HepG2 (cell line): ENCODE results near the gene PROK2. TPM values are rescaled to one million over a fixed set of nuclear protein-coding genes. Genes with fewer than 3 reads are reported as not detected.

Source experiments
- ATAC-seq: fragments of 200-7000 bp; cut with Tn5 transposase; 3 replicates; pipeline ENCODE4 v1.9.1; 2020; ENCODE audit warnings: mild to moderate bottlenecking, moderate library complexity
- Bru-seq: library from RNA; stranded (reverse); fragments of 400-500 nt; gene quantifications from one replicate; lab custom pipeline; 2021; lab: Mats Ljungman, UMichigan
- BruChase-seq, 2 experiments: library from RNA; stranded (reverse); fragments of 400-500 nt; gene quantifications; one replicate each; lab custom pipeline; 2021; lab: Mats Ljungman, UMichigan
- BruUV-seq: library from RNA; stranded (reverse); fragments of 400-500 nt; replicated peaks from 2 replicates; lab custom pipeline; 2021; lab: Mats Ljungman, UMichigan
- CTCF ChIA-PET: fragments of 300-600 bp; formaldehyde crosslinking; extraction: SDS; loops from one replicate; lab custom pipeline; 2021; ENCODE audit warnings: low total read pairs, inconsistent platforms, low intra/inter-chr PET ratio; lab: Yijun Ruan, JAX
- POLR2A ChIA-PET: fragments of 350-600 bp; sonication (Branson Sonifier 250); formaldehyde crosslinking; loops from one replicate; lab custom pipeline; 2020; ENCODE audit warnings: antibody characterized with exemption, inconsistent platforms; lab: Yijun Ruan, JAX
- DNase-seq: peaks from one replicate; pipeline ENCODE4 v3.0.0-alpha.2; 2015; ENCODE audit warnings: low spot score
- FAIRE-seq: peaks from 3 replicates; lab custom pipeline; 2011; peaks lifted over from hg19 to GRCh38; lab: Jason Lieb, UNC
- H2AFZ ChIP-seq: one replicate; pipeline ENCODE4 v1.6.1; 2011; ENCODE audit warnings: low read length, inconsistent platforms
- H3K27ac ChIP-seq: fragments of 300-600 bp; 3 replicates; pipeline ENCODE4 v1.8.0; 2011; ENCODE audit warnings: mixed run types, mild to moderate bottlenecking, mixed read lengths, low read length, inconsistent platforms; ENCODE audit not compliant: insufficient read depth; ENCODE audit errors: extremely low read length
- H3K27me3 ChIP-seq, 2 experiments: fragments of 200-600 bp in 1 of 2; 2 replicates in 1 of 2; 3 replicates in 1 of 2; pipeline versions ENCODE4 v1.6.0 to v1.8.0; 2011; ENCODE audit warnings: low read length in 2 of 2, mild to moderate bottlenecking in 2 of 2, moderate library complexity in 2 of 2, inconsistent platforms in 1 of 2; ENCODE audit not compliant: insufficient read depth in 2 of 2, control insufficient read depth in 1 of 2
- H3K36me3 ChIP-seq, 2 experiments: fragments of 200-600 bp in 1 of 2; replicated peaks in 1 of 2; 2 replicates in 1 of 2; 3 replicates in 1 of 2; pipeline versions ENCODE4 v1.5.1 to v1.8.0; 2011; ENCODE audit warnings: low read length in 2 of 2, inconsistent platforms in 1 of 2; ENCODE audit not compliant: insufficient read depth in 2 of 2, control insufficient read depth in 1 of 2
- H3K4me1 ChIP-seq: 2 replicates; pipeline ENCODE4 v1.5.1; 2012; ENCODE audit warnings: low read length, inconsistent platforms; ENCODE audit not compliant: insufficient read depth
- H3K4me2 ChIP-seq: 2 replicates; pipeline ENCODE4 v1.6.0; 2011; ENCODE audit warnings: low read depth, low read length, inconsistent platforms
- H3K4me3 ChIP-seq, 3 experiments: fragments of 200-600 bp in 1 of 3; sonication (generic), shearing (Covaris generic) in 1 of 3; replicated peaks in 1 of 3; 2 replicates each; pipeline ENCODE4 v1.5.1; 2011 to 2016; ENCODE audit warnings: low read length in 3 of 3, inconsistent platforms in 2 of 3, low read depth in 2 of 3, mild to moderate bottlenecking in 2 of 3, control low read depth in 1 of 3, mixed read lengths in 1 of 3; ENCODE audit not compliant: insufficient read depth in 1 of 3
- H3K79me2 ChIP-seq: one replicate; pipeline ENCODE4 v1.6.1; 2011; ENCODE audit warnings: low read length, inconsistent platforms; ENCODE audit not compliant: insufficient read depth
- H3K9ac ChIP-seq: 2 replicates; pipeline ENCODE4 v1.6.0; 2011; ENCODE audit warnings: mild to moderate bottlenecking, low read depth, low read length, inconsistent platforms; ENCODE audit not compliant: insufficient read depth
- H3K9me3 ChIP-seq: 2 replicates; pipeline ENCODE4 v1.5.1; 2012; ENCODE audit warnings: mild to moderate bottlenecking, low read length
- H4K20me1 ChIP-seq: 2 replicates; pipeline ENCODE4 v1.6.0; 2011; ENCODE audit warnings: inconsistent platforms, mild to moderate bottlenecking, low read length, moderate library complexity; ENCODE audit not compliant: insufficient read depth
- ARHGAP35 ChIP-seq: sonication (generic); formaldehyde crosslinking; IDR thresholded peaks from 2 replicates; pipeline ENCODE4 v1.9.0; 2022; ENCODE audit warnings: mild to moderate bottlenecking, inconsistent platforms, moderate library complexity, missing genetic modification reagents, borderline replicate concordance
- ARNT2 ChIP-seq: sonication (generic); formaldehyde crosslinking; IDR thresholded peaks from 2 replicates; pipeline ENCODE4 v1.8.0; 2022; ENCODE audit warnings: mild to moderate bottlenecking, low read depth, missing genetic modification reagents, moderate library complexity
- HNRNPL ChIP-seq: fragments of 200-400 bp; formaldehyde crosslinking; IDR thresholded peaks from 2 replicates; pipeline ENCODE4 v1.6.1; 2017; ENCODE audit warnings: mild to moderate bottlenecking, low read depth, low read length
- HNRNPLL ChIP-seq: fragments of 200-400 bp; formaldehyde crosslinking; IDR thresholded peaks from 2 replicates; pipeline ENCODE4 v1.6.1; 2017; ENCODE audit warnings: mild to moderate bottlenecking, low read depth, low read length; ENCODE audit not compliant: poor library complexity, severe bottlenecking
- HOXA9 ChIP-seq: sonication (generic); formaldehyde crosslinking; IDR thresholded peaks from 2 replicates; pipeline ENCODE4 v1.8.1; 2022; ENCODE audit warnings: missing genetic modification reagents, mild to moderate bottlenecking, moderate library complexity, borderline replicate concordance
- NCOR1 ChIP-seq: fragments of 200-600 bp; sonication (generic); IDR thresholded peaks from 2 replicates; pipeline ENCODE4 v1.7.0; 2017; ENCODE audit warnings: antibody characterized with exemption, low read length, borderline replicate concordance
- PRDM10 ChIP-seq: sonication (generic); formaldehyde crosslinking; IDR thresholded peaks from 2 replicates; pipeline ENCODE4 v1.4.0; 2020; ENCODE audit warnings: low read depth, missing genetic modification reagents
- RFX1 ChIP-seq: fragments of 450-650 bp; IDR thresholded peaks from 2 replicates; pipeline ENCODE4 v1.6.1; 2017
- RFX5 ChIP-seq: IDR thresholded peaks from 2 replicates; pipeline ENCODE4 v1.6.1; 2011; ENCODE audit warnings: low read depth, low read length, improper control_type of control experiment
- TRIM22 ChIP-seq: fragments of 450-650 bp; IDR thresholded peaks from 2 replicates; pipeline ENCODE4 v1.6.1; 2017
- ZMYM3 ChIP-seq: sonication (generic); formaldehyde crosslinking; IDR thresholded peaks from 2 replicates; pipeline ENCODE4 v1.5.1; 2020; ENCODE audit warnings: mild to moderate bottlenecking, missing genetic modification reagents
- ZNF660 ChIP-seq: sonication (generic); formaldehyde crosslinking; IDR thresholded peaks from 2 replicates; pipeline ENCODE4 v1.5.1; 2020; ENCODE audit warnings: mild to moderate bottlenecking, low read depth, missing genetic modification reagents, borderline replicate concordance
- WGBS: methylation state at CpG from one replicate; pipeline ENCODE4 v1.1.6; 2017; ENCODE audit warnings: low lambda C conversion rate; 5-methylcytosine and 5-hydroxymethylcytosine counted together
- in situ Hi-C: cut with HindIII; loops from 2 replicates; pipeline ENCODE4 v1.10.0; 2017; ENCODE audit warnings: low pct_unique_long_range_greater_than_20kb; ENCODE audit not compliant: extremely low pct_ligation_motif_present
- intact Hi-C: fragments of 100-400 bp; cut with micrococcal nuclease; formaldehyde crosslinking; loops from one replicate; pipeline ENCODE4 v1.10.0; 2022; ENCODE audit not compliant: unreplicated experiment
- long read RNA-seq, 2 experiments: library from RNA in 1 of 2; library from polyadenylated mRNA in 1 of 2; stranded (forward) in 1 of 2; unstranded in 1 of 2; transcript quantifications; one replicate each; pipeline ENCODE4 v2.0.0, GENCODE V29; 2019 to 2022
- polyA minus RNA-seq, 3 experiments: library from RNA; depleted of rRNA, polyadenylated mRNA; stranded (reverse); fragments of >200 nt; gene quantifications; 2 replicates each; pipeline ENCODE4 v1.2.3, GENCODE V29; 2011; ENCODE audit warnings: low replicate concordance in 1 of 3
- polyA plus RNA-seq, 8 experiments: library from polyadenylated mRNA; depleted of rRNA in 3 of 8; stranded (reverse) in 7 of 8; unstranded in 1 of 8; fragments of >200 nt; fragmentation: Illumina TruSeq in 4 of 8; extraction: Trizol in 4 of 8; gene quantifications; 2 replicates each; pipeline versions ENCODE4 v1.2.1 to v1.2.3, GENCODE V29; 2011 to 2016; ENCODE audit warnings: low read depth in 4 of 8, missing spikeins in 1 of 8, mixed read lengths in 1 of 8; ENCODE audit not compliant: insufficient read depth in 1 of 8
- total RNA-seq, 5 experiments: library from RNA; depleted of rRNA; stranded (reverse); fragments of >200 nt; fragmentation: Illumina TruSeq; extraction: Trizol; gene quantifications; 2 replicates each; pipeline ENCODE4 v1.2.3, GENCODE V29; 2016; ENCODE audit warnings: low read depth in 1 of 5

Gene PROK2
- total RNA-seq (2016; rRNA removed; fragmentation: Illumina TruSeq; extraction: Trizol), result not detected in 2 replicates
- not detected in 2 replicates for total RNA-seq (2016; cell fraction: cytosol; rRNA removed; fragmentation: Illumina TruSeq; extraction: Trizol; ENCODE audit: low read depth)
- not detected in 2 replicates for total RNA-seq (2016; cell fraction: insoluble cytoplasmic fraction; rRNA removed; fragmentation: Illumina TruSeq; extraction: Trizol)
- total RNA-seq (2016; cell fraction: membrane; rRNA removed; fragmentation: Illumina TruSeq; extraction: Trizol), result not detected in 2 replicates
- not detected in 2 replicates for total RNA-seq (2016; cell fraction: nucleus; rRNA removed; fragmentation: Illumina TruSeq; extraction: Trizol)
- polyA plus RNA-seq (2011; rRNA removed), result not detected in 2 replicates
- not detected in 2 replicates for polyA plus RNA-seq (2011; cell fraction: cytosol; rRNA removed)
- not detected in 2 replicates for polyA plus RNA-seq (2011; cell fraction: nucleus; rRNA removed)
- polyA plus RNA-seq (2012), result not detected in 2 replicates
- not detected in 2 replicates for polyA plus RNA-seq (2016; cell fraction: cytosol; fragmentation: Illumina TruSeq; extraction: Trizol; ENCODE audit: low read depth)
- polyA plus RNA-seq (2016; cell fraction: insoluble cytoplasmic fraction; fragmentation: Illumina TruSeq; extraction: Trizol; ENCODE audit: low read depth), result not detected in 2 replicates
- not detected in 2 replicates for polyA plus RNA-seq (2016; cell fraction: membrane; fragmentation: Illumina TruSeq; extraction: Trizol; ENCODE audit: low read depth)
- not detected in 2 replicates for polyA plus RNA-seq (2016; cell fraction: nucleus; fragmentation: Illumina TruSeq; extraction: Trizol; ENCODE audit: insufficient read depth, low read depth)
- not detected in 2 replicates for polyA minus RNA-seq (2011; rRNA and poly(A)+ RNA removed; ENCODE audit: low replicate concordance)
- not detected in 2 replicates for polyA minus RNA-seq (2011; cell fraction: cytosol; rRNA and poly(A)+ RNA removed)
- polyA minus RNA-seq (2011; cell fraction: nucleus; rRNA and poly(A)+ RNA removed), result not detected in 2 replicates
- not detected for Bru-seq, nascent RNA
- not detected for BruChase-seq, experiment 1, labeled RNA remaining after a 6-hour chase
- not detected for BruChase-seq, experiment 2, labeled RNA remaining after a 2-hour chase
- long read RNA-seq, experiment 1, result 0 reads
- long read RNA-seq, experiment 2, result 0 reads

- Histone ChIP-seq H3K27ac (no peak within 1 kb of the TSS), H3K9me3 (no peaks in the 10 kb centered on the region), H3K4me2 (no peak within 1 kb of the TSS), H3K4me3 (peak within 1 kb of the TSS in 1 of 3 experiments; percentile 23; a peak in 1 of 6 replicates), H3K36me3 (no peaks in the 10 kb centered on the region), H3K79me2 (no peaks in the 10 kb centered on the region), H3K9ac (no peak within 1 kb of the TSS), H3K4me1 (no peaks in the 10 kb centered on the region), H2AFZ (no peak within 1 kb of the TSS), H3K27me3 (peaks cover 2 to 39% of the 10 kb centered on the region in 2 experiments; a peak in 3 of 5 replicates), H4K20me1 (no peaks in the 10 kb centered on the region; the same call in 1 of the 2 replicates)
- in situ Hi-C loops, result no loop called here
- ATAC-seq (no peak; the same call in 2 of the 3 replicates), FAIRE-seq (no peak), DNase-seq (no peak)
- 6% methylated on average over 7 of the region's 89 CpGs for WGBS
- ChIA-PET CTCF (no interaction called here), POLR2A (no interaction called here)
- BruUV-seq, result no TSS peak
- intact Hi-C loops, result loop anchor here (10.0 kb wide), 1 partner anchor 390 kb away; no protein-coding TSS in a partner anchor
- no peak for TF ChIP-seq ZNF660 (CRISPR knock-in tag)
- TF ChIP-seq HOXA9, result no peak
- TF ChIP-seq HNRNPL, result no peak
- TF ChIP-seq NCOR1, result no peak
- TF ChIP-seq HNRNPLL, result no peak
- no peak for TF ChIP-seq ZMYM3 (CRISPR knock-in tag)
- no peak for TF ChIP-seq RFX5
- TF ChIP-seq TRIM22, result no peak
- no peak for TF ChIP-seq ARNT2 (CRISPR knock-in tag)
- no peak for TF ChIP-seq RFX1
- no peak for TF ChIP-seq ARHGAP35 (CRISPR knock-in tag)
- no peak for TF ChIP-seq PRDM10 (CRISPR knock-in tag)
Measured at GRCh38 chr3:71784914-71785531, at the start of gene PROK2. PROK2 (minus strand) TSS chr3:71785148; CDS start chr3:71785052, 96 bp downstream.
